GM12801 (cell line): ENCODE results near the gene SLC39A10.

Source experiments
- CTCF ChIP-seq: IDR thresholded peaks from one replicate; pipeline ENCODE4 v1.5.1; 2011; ENCODE audit warnings: control low read depth; ENCODE audit not compliant: insufficient read length; ENCODE audit errors: extremely low read depth

The SLC39A10 gene

GRCh38 chr2:195677884-195678283, 20.9 kb downstream of the SLC39A10 start:
- TF ChIP-seq CTCF, result no peak

- TF ChIP-seq CTCF, result no peak
Observed at GRCh38 chr2:195682077-195682476, 25.1 kb downstream of the SLC39A10 start.

DNA sequence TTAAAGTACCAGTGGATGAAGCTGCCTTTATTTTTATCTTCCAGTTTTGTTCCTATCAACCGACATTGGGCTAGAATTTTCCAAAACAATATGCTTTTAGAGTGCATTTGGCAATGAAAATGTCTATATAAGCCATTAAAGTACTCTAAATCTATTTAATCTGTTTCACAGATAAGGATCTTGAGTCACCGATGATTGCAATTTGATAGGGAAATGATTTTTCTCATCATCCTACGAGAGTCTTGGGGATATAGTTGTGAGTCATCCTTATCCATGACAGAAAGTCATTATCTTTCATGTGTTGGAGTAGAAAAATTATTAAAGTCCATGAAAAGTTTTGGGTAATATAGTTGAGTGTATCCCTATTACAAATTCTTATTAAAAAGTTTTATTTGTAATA, 26.1 kb downstream of the SLC39A10 start:
- no peak for TF ChIP-seq CTCF

GRCh38 chr2:195686564-195686963, 29.5 kb downstream of the SLC39A10 start:
- TF ChIP-seq CTCF, result no peak

- no peak for TF ChIP-seq CTCF
Observed at GRCh38 chr2:195687320-195688086, 30.5 kb downstream of the SLC39A10 start.

DNA sequence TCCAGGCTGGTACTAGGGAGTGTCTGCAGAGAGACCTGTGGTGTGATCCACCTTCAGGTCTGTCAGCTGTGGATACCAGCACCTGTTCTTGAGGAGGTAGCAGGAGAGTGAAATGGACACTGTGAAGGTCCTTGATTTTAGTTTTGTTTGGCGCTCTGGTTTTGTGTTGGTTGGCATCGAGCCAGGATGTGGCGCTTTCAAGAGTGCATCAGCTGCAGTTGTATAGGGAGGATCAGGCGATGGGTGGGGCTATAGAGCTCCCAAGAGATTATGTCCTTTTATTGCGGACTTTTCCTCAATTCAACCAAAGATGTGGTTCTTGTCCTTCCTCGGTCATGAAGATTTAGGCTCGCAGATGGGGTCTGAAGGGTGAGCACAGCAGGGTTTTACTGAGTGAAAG, 37.5 kb downstream of the SLC39A10 start:
- no peak for TF ChIP-seq CTCF

- no peak for TF ChIP-seq CTCF
Observed at GRCh38 chr2:195695002-195695631, 38.1 kb downstream of the SLC39A10 start.
